Parathyroid adenoma (tissue), 2 donors: ENCODE measurements around the gene HOXC6.

Experiments
- H2AFZ ChIP-seq: fragments of 300-600 bp; sonication (generic); one replicate; pipeline ENCODE4 v1.7.0; 2017; ENCODE audit warnings: antibody characterized with exemption, mild to moderate bottlenecking
- H3K27ac ChIP-seq: fragments of 300-600 bp; sonication (generic); one replicate; pipeline ENCODE4 v1.7.0; 2017
- H3K27me3 ChIP-seq: fragments of 300-600 bp; sonication (generic); one replicate; pipeline ENCODE4 v1.7.0; 2017; ENCODE audit warnings: low read length; ENCODE audit not compliant: control insufficient read depth, insufficient read depth
- H3K36me3 ChIP-seq: fragments of 300-600 bp; sonication (generic); one replicate; pipeline ENCODE4 v1.7.0; 2017; ENCODE audit warnings: low read length; ENCODE audit not compliant: control insufficient read depth, insufficient read depth
- H3K4me1 ChIP-seq: fragments of 300-600 bp; sonication (generic); one replicate; pipeline ENCODE4 v1.7.0; 2017; ENCODE audit warnings: control low read depth
- H3K4me2 ChIP-seq: fragments of 300-600 bp; sonication (generic); one replicate; pipeline ENCODE4 v1.7.0; 2017; ENCODE audit warnings: low read length
- H3K4me3 ChIP-seq: fragments of 300-600 bp; sonication (generic); one replicate; pipeline ENCODE4 v1.7.0; 2017; ENCODE audit warnings: low read depth, low read length
- H3K79me2 ChIP-seq: fragments of 300-600 bp; sonication (generic); one replicate; pipeline ENCODE4 v1.7.0; 2017; ENCODE audit warnings: control low read depth
- H3K9ac ChIP-seq: fragments of 300-600 bp; sonication (generic); one replicate; pipeline ENCODE4 v1.7.0; 2017; ENCODE audit warnings: mild to moderate bottlenecking
- H3K9me3 ChIP-seq: fragments of 300-600 bp; sonication (generic); one replicate; pipeline ENCODE4 v1.7.0; 2017; ENCODE audit warnings: low read length; ENCODE audit not compliant: control insufficient read depth
- CTCF ChIP-seq: fragments of 300-600 bp; sonication (generic); IDR thresholded peaks from one replicate; pipeline ENCODE4 v1.7.0; 2017; ENCODE audit warnings: antibody characterized with exemption, mild to moderate bottlenecking
- donor health status: primary hyperparathyroidism.

The HOXC6 gene

GRCh38 chr12:54022960-54023884, 5.0 kb upstream of the HOXC6 start:
- H3K4me1 ChIP-seq = no peaks in the 10 kb centered on the region
- peaks cover 20% of the 10 kb centered on the region for H3K27me3 ChIP-seq
- H3K4me3 ChIP-seq = no peak overlapping the region
- H3K79me2 ChIP-seq = no peaks in the 10 kb centered on the region
- no peak overlapping the region for H2AFZ ChIP-seq
- no peak overlapping the region for H3K27ac ChIP-seq
- H3K36me3 ChIP-seq = no peaks in the 10 kb centered on the region
- no peak for TF ChIP-seq CTCF
- no peaks in the 10 kb centered on the region for H3K9me3 ChIP-seq
- H3K9ac ChIP-seq = no peak overlapping the region
- H3K4me2 ChIP-seq = no peak overlapping the region

- Histone ChIP-seq H3K4me3 (no peak overlapping the region), H3K27me3 (peaks cover 27% of the 10 kb centered on the region)
- no peak for TF ChIP-seq CTCF
Observed at GRCh38 chr12:54024127-54024526, 4.1 kb upstream of the HOXC6 start.

DNA sequence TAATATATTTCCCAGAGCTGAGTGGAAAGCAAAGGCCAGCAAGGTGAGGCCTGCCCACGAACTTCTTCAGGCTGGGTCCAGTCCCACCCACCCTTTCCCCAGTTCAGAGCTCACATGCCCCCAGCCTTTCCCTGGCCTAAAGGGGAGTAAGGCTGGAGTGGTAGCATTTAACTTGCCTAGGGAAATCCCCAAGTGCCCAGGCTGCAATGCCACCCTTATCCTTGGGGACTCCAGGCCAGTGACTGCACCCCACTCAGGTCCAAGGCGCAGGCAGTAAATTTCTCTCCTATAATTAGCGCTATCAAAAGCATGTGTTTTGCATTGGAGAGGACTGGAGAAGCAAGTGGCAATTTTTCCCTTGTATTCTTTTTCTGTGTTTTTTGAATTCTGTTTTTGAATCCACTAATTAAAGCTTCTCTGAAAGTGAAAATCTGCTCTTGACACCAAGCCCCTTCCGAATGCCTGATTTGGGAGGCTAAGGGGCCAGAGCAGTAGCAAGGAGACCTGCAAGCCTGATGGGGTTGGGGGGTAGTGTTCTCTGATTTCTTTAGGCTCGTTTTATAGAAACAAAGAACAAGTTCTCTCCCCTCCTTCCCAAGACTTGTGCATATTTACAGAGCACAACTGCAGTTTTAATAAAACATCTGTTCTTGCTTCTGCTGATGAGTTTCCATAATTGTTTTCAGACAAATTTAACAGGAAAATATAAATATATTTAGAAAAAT, 3.5 kb upstream of the HOXC6 start:
- no peaks in the 10 kb centered on the region for H3K9me3 ChIP-seq
- H3K4me3 ChIP-seq = no peak overlapping the region
- H3K27ac ChIP-seq = no peak overlapping the region
- TF ChIP-seq CTCF = no peak
- no peak overlapping the region for H2AFZ ChIP-seq
- H3K9ac ChIP-seq = no peak overlapping the region
- no peak overlapping the region for H3K4me2 ChIP-seq
- H3K27me3 ChIP-seq = peaks cover 27% of the 10 kb centered on the region
- no peaks in the 10 kb centered on the region for H3K79me2 ChIP-seq
- H3K36me3 ChIP-seq = no peaks in the 10 kb centered on the region
- H3K4me1 ChIP-seq = no peaks in the 10 kb centered on the region

More at GRCh38 chr12:54024127-54024526, 4.1 kb upstream of the HOXC6 start:
- Histone ChIP-seq H3K4me2 (no peak overlapping the region), H3K9me3 (no peaks in the 10 kb centered on the region), H3K36me3 (no peaks in the 10 kb centered on the region), H3K79me2 (no peaks in the 10 kb centered on the region), H3K4me1 (no peaks in the 10 kb centered on the region), H3K27ac (no peak overlapping the region), H3K9ac (no peak overlapping the region), H2AFZ (no peak overlapping the region)

DNA sequence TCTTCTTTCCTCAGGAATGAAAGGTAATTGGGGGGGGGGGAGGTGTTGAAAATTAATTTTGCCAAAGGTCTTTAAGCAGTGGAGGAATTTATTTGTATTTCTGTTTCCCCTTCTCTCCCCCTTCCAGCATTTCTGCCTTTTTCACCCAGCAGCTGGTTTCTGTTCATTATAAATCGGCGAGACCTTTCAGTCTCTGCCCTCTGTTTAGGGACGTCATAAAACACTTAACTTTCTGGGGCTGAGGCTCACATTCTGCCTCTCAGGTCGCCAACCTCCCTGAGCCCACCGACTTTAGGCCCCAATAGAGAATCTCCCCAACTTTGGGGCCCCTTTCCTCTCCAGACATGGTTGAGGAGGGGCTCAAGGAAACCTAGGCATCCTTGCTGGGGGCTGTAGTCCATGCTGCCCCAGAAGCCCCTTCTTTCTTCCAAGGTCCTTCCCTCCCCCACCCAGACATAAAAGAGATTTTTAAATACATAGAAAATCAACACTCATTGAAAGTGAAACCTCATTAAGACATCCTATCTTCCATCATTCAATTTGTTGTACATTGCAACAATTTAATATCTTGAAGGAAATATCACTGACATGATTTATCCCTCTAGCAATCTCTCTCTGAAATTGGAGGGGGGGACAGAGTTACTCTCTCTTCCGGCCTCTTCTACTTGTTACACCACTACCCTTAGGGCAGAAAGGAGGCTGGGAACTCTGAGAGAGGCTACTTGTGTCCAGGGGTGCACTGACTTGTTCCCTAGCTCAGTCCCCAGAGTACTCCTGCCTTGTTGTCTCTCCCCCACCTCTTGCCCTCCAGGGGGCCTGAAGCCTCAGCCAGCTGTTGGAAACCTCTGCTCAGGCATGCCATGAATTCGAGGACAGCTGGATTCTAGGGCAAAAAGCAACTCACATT, 2.5 kb upstream of the HOXC6 start:
- no peak for TF ChIP-seq CTCF
- no peak overlapping the region for H3K4me3 ChIP-seq
- H3K27me3 ChIP-seq = peaks cover 27% of the 10 kb centered on the region
- H3K36me3 ChIP-seq = no peaks in the 10 kb centered on the region
- no peak overlapping the region for H3K4me2 ChIP-seq
- no peak overlapping the region for H3K9ac ChIP-seq
- H3K27ac ChIP-seq = no peak overlapping the region
- H3K9me3 ChIP-seq = no peaks in the 10 kb centered on the region
- no peaks in the 10 kb centered on the region for H3K79me2 ChIP-seq
- no peak overlapping the region for H2AFZ ChIP-seq
- no peaks in the 10 kb centered on the region for H3K4me1 ChIP-seq
